OCI-LY3 (cell line): ENCODE data around the gene ARHGAP4.

ENCODE experiments used
- H2AFZ ChIP-seq: fragments of 200-600, 300-600 bp; shearing (Covaris generic); 2 replicates; pipeline ENCODE4 v1.6.0; 2014; ENCODE audit warnings: antibody characterized with exemption, low read depth, low read length
- H3K27ac ChIP-seq: fragments of 200-600, 300-600 bp; sonication (generic); 2 replicates; pipeline ENCODE4 v1.5.1; 2014; ENCODE audit warnings: mild to moderate bottlenecking, low read length, moderate library complexity, mixed read lengths
- H3K27me3 ChIP-seq: fragments of 200-600, 300-600 bp; sonication (generic); 2 replicates; pipeline ENCODE4 v1.6.1; 2014; ENCODE audit warnings: low read depth, low read length, mixed read lengths
- H3K36me3 ChIP-seq: fragments of 200-600, 300-600 bp; sonication (generic); replicated peaks from 2 replicates; pipeline ENCODE3; 2014; ENCODE audit warnings: low read depth, low read length, mixed read lengths
- H3K4me1 ChIP-seq: fragments of 300-600, 200-600 bp; sonication (generic); 2 replicates; pipeline ENCODE4 v1.6.1; 2014; ENCODE audit warnings: low read length, mixed read lengths
- H3K4me2 ChIP-seq: fragments of 200-600, 300-600 bp; sonication (generic); 2 replicates; pipeline ENCODE4 v1.6.1; 2014; ENCODE audit warnings: low read length, mixed read lengths
- H3K4me3 ChIP-seq: fragments of 300-600, 200-600 bp; sonication (generic); 2 replicates; pipeline ENCODE4 v1.5.1; 2014; ENCODE audit warnings: antibody characterized with exemption, mild to moderate bottlenecking, low read length, moderate library complexity
- H3K79me2 ChIP-seq: fragments of 300-600, 200-600 bp; shearing (Covaris generic); 2 replicates; pipeline ENCODE4 v1.6.1; 2014; ENCODE audit warnings: mild to moderate bottlenecking, low read length, mixed read lengths
- H3K9ac ChIP-seq: fragments of 300-600, 200-600 bp; shearing (Covaris generic); 2 replicates; pipeline ENCODE4 v1.6.0; 2014; ENCODE audit warnings: mild to moderate bottlenecking, low read length, moderate library complexity
- H3K9me3 ChIP-seq: fragments of 200-600, 300-600 bp; shearing (Covaris generic); 2 replicates; pipeline ENCODE4 v1.6.1; 2014; ENCODE audit warnings: low read length, mixed read lengths; ENCODE audit not compliant: insufficient read depth
- H4K20me1 ChIP-seq: fragments of 200-600, 300-600 bp; sonication (generic); 2 replicates; pipeline ENCODE4 v1.6.1; 2016; ENCODE audit warnings: low read length, mixed read lengths; ENCODE audit not compliant: insufficient read depth
- EZH2phosphoT487 ChIP-seq: fragments of 200-600 bp; shearing (Covaris generic); IDR thresholded peaks from 2 replicates; pipeline ENCODE4 v1.6.1; 2018; ENCODE audit warnings: antibody characterized with exemption, mixed run types, low read depth
- TF ChIP-seq, protein P1 (sequence below): fragments of 200-600, 300-600 bp; sonication (generic); IDR thresholded peaks from 2 replicates; pipeline ENCODE4 v1.5.1; 2014; ENCODE audit warnings: antibody characterized with exemption, low read length, low read depth

The ARHGAP4 gene

DNA sequence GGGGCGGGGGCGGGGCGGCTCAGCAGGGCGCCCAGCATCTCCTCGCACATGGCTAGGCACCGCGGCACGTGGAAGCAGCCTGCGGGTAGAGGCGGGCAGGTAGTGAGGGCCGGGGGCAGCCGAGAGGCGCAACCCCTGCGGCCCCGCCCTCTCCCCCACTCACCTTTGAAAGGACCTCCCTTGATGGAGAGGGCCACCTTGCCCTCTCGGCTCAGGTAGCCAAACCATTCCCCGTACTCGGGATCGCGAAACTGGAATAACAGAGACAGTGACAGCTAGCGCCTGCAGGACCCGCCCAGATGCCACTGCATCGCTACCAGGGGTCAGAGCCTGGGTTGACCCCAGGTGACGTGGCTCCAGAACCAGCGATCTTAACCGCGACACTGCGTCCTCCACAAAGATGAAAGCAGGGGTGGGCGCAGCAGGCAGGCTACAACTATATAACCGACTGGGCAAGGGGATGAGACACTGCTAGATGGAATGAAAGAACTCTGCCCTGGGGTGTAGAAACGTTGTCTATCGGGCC, 9.3 kb upstream of the ARHGAP4 start:
- H3K27ac ChIP-seq = peak overlapping the region; percentile 30; the same call in 1 of the 2 replicates
- no peaks in the 10 kb centered on the region for H3K9me3 ChIP-seq
- H3K4me2 ChIP-seq = peak overlapping the region; percentile 99
- peak overlapping the region; percentile 65 for H2AFZ ChIP-seq
- peak overlapping the region; percentile 64 for H3K9ac ChIP-seq
- no peaks in the 10 kb centered on the region for H3K27me3 ChIP-seq
- TF ChIP-seq EZH2phosphoT487 = no peak
- TF ChIP-seq, protein P1, sequence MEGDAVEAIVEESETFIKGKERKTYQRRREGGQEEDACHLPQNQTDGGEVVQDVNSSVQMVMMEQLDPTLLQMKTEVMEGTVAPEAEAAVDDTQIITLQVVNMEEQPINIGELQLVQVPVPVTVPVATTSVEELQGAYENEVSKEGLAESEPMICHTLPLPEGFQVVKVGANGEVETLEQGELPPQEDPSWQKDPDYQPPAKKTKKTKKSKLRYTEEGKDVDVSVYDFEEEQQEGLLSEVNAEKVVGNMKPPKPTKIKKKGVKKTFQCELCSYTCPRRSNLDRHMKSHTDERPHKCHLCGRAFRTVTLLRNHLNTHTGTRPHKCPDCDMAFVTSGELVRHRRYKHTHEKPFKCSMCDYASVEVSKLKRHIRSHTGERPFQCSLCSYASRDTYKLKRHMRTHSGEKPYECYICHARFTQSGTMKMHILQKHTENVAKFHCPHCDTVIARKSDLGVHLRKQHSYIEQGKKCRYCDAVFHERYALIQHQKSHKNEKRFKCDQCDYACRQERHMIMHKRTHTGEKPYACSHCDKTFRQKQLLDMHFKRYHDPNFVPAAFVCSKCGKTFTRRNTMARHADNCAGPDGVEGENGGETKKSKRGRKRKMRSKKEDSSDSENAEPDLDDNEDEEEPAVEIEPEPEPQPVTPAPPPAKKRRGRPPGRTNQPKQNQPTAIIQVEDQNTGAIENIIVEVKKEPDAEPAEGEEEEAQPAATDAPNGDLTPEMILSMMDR = no peak
- no peaks in the 10 kb centered on the region for H4K20me1 ChIP-seq
- peaks cover 37% of the 10 kb centered on the region for H3K79me2 ChIP-seq
- peaks cover 3% of the 10 kb centered on the region for H3K36me3 ChIP-seq
- peaks cover 4% of the 10 kb centered on the region for H3K4me1 ChIP-seq
- H3K4me3 ChIP-seq = peak overlapping the region; percentile 91

DNA sequence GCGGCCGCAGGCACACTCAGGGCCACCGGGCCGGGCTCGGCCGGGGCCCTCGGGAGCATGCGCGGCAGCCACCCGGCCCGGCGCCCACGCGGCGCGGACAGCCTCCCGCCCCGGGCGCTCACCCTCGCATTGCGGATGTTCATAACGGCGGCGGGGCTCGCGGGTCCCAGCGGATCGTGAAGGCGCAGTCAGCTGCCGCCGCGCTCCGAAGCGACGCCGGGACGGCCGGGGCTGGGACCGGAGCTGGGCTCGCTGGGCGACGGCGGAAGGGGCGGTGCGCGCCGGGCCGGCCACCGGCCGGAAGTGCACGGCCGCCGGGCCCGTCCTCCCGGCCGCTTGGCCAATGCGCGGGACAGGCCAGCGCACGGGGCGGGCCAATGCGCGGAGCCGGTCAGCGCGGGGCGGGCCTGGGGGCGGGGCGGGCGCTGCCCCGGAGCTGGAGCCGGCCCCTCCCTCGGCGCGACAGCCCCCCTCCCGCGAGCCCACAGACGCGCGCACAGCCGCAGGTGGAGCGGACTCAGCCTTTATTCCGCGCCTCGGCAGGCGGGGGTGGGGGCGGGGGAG, 8.8 kb upstream of the ARHGAP4 start, which contains the start of gene NAA10:
TSS of gene NAA10 (minus strand) at position 276 of the 564 bp plus-strand sequence. CDS start at position 143, 133 bp downstream.
- H3K27ac ChIP-seq = peak within 1 kb of the TSS; percentile 42
- no peaks in the 10 kb centered on the region for H4K20me1 ChIP-seq
- H2AFZ ChIP-seq = peak within 1 kb of the TSS; percentile 65
- no peaks in the 10 kb centered on the region for H3K9me3 ChIP-seq
- TF ChIP-seq, protein P1 = no peak
- TF ChIP-seq EZH2phosphoT487 = no peak
- peak within 1 kb of the TSS; percentile 99 for H3K4me2 ChIP-seq
- H3K9ac ChIP-seq = peak within 1 kb of the TSS; percentile 83
- H3K36me3 ChIP-seq = peaks cover 3% of the 10 kb centered on the region
- peaks cover 37% of the 10 kb centered on the region for H3K79me2 ChIP-seq
- H3K27me3 ChIP-seq = no peaks in the 10 kb centered on the region
- peak within 1 kb of the TSS; percentile 96 for H3K4me3 ChIP-seq
- peaks cover 4% of the 10 kb centered on the region for H3K4me1 ChIP-seq

DNA sequence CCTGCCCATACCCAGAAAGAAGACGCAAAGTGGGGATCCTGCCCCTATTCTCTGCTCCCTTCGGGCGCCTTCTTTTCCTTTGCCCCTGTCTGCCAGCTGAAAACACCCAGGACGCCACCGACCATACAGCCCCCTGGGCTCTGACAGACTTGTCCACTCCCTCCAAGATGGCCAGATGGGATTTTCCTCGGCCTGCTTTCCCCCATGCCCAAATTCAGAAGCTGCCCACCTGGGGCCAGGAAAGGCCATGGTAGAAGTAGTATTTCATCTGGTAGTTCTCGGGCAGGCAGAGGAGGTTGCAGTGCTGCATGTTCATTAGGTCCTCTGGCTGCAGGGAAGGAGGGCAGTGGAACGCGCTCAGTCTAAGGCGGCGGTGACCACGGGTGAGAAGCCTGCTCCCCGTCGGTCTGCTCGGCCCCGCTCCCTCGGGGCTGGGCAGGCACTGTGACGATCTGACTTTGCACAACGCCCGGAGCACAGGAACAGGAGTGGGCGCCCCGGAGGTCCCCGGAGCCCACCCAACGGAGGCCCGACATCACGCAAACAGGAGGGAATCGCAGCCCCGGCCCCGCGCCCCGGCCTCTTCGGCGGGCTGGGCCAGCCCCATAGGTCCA, 8.2 kb upstream of the ARHGAP4 start:
- Histone ChIP-seq H3K27ac (peak overlapping the region; percentile 42), H3K4me2 (peak overlapping the region; percentile 99), H4K20me1 (no peaks in the 10 kb centered on the region), H3K4me1 (peaks cover 10% of the 10 kb centered on the region), H3K27me3 (no peaks in the 10 kb centered on the region), H3K9ac (peak overlapping the region; percentile 83), H2AFZ (no peak overlapping the region), H3K79me2 (peaks cover 37% of the 10 kb centered on the region), H3K4me3 (peak overlapping the region; percentile 96), H3K36me3 (peaks cover 3% of the 10 kb centered on the region), H3K9me3 (no peaks in the 10 kb centered on the region)
- TF ChIP-seq, protein P1 = no peak
- no peak for TF ChIP-seq EZH2phosphoT487

DNA sequence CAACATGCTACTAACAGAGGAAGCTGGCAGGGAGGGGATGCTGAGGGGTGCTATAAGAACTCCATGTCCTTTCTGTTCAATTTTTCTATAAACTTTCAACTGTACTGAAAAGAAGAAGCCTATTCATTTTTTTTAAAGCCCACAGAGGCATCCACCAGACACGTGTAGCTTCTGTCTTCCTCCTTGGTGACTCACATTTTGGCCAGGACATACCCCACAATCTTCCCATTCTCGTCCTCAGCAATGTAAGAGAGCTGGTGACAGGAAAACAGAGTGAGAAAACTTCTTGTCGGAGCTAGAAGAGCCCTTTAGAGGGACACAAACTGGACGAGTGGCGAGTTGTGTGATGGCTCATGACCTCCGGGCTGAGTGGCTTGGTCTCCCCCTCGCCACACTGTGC, 7.7 kb upstream of the ARHGAP4 start:
- Histone ChIP-seq H3K36me3 (peaks cover 3% of the 10 kb centered on the region), H3K9ac (peak overlapping the region; percentile 83), H3K27ac (peak overlapping the region; percentile 42), H3K4me2 (peak overlapping the region; percentile 99), H3K4me3 (peak overlapping the region; percentile 96), H2AFZ (no peak overlapping the region), H3K27me3 (no peaks in the 10 kb centered on the region), H3K4me1 (peaks cover 15% of the 10 kb centered on the region), H4K20me1 (no peaks in the 10 kb centered on the region), H3K79me2 (peaks cover 40% of the 10 kb centered on the region), H3K9me3 (no peaks in the 10 kb centered on the region)
- TF ChIP-seq, protein P1 = no peak
